RWPE2 (cell line): ENCODE data around the gene SCTR.

Source experiments
- ATAC-seq: fragments of 200-7000 bp; cut with Tn5 transposase; 3 replicates; pipeline ENCODE4 v1.9.1; 2021; ENCODE audit warnings: low read depth
- DNase-seq: peaks from one replicate; pipeline ENCODE4 v3.0.0-alpha.2; 2020; ENCODE audit warnings: low spot score
- H3K27ac ChIP-seq: fragments of 450-650 bp; 2 replicates; pipeline ENCODE4 v1.5.1; 2017; ENCODE audit warnings: mild to moderate bottlenecking; ENCODE audit not compliant: poor library complexity, severe bottlenecking
- H3K27me3 ChIP-seq: fragments of 250-450 bp; sonication (Bioruptor Pico); 2 replicates; pipeline ENCODE4 v1.5.1; 2021; ENCODE audit warnings: mild to moderate bottlenecking, moderate library complexity; ENCODE audit not compliant: insufficient read depth, poor library complexity, severe bottlenecking
- H3K36me3 ChIP-seq: fragments of 250-450 bp; sonication (Bioruptor Pico); 2 replicates; pipeline ENCODE4 v1.5.1; 2020; ENCODE audit warnings: low read depth, mild to moderate bottlenecking, moderate library complexity
- H3K4me1 ChIP-seq: fragments of 250-450 bp; sonication (Bioruptor Pico); 2 replicates; pipeline ENCODE4 v1.5.1; 2021; ENCODE audit warnings: mild to moderate bottlenecking, moderate library complexity; ENCODE audit not compliant: insufficient read depth, poor library complexity, severe bottlenecking
- H3K4me3 ChIP-seq: fragments of 250-450 bp; sonication (Bioruptor Pico); 2 replicates; pipeline ENCODE4 v1.5.1; 2021; ENCODE audit warnings: mild to moderate bottlenecking, moderate library complexity; ENCODE audit not compliant: severe bottlenecking
- H3K9me3 ChIP-seq: fragments of 250-450 bp; sonication (Bioruptor Pico); 2 replicates; pipeline ENCODE4 v1.5.1; 2021; ENCODE audit warnings: mild to moderate bottlenecking, moderate library complexity; ENCODE audit not compliant: severe bottlenecking
- TF ChIP-seq, protein P1 (sequence below): fragments of 450-650 bp; IDR thresholded peaks from one replicate; pipeline ENCODE4 v1.5.1; 2017; ENCODE audit warnings: mild to moderate bottlenecking, moderate library complexity; ENCODE audit not compliant: poor library complexity, severe bottlenecking

The SCTR gene

DNA sequence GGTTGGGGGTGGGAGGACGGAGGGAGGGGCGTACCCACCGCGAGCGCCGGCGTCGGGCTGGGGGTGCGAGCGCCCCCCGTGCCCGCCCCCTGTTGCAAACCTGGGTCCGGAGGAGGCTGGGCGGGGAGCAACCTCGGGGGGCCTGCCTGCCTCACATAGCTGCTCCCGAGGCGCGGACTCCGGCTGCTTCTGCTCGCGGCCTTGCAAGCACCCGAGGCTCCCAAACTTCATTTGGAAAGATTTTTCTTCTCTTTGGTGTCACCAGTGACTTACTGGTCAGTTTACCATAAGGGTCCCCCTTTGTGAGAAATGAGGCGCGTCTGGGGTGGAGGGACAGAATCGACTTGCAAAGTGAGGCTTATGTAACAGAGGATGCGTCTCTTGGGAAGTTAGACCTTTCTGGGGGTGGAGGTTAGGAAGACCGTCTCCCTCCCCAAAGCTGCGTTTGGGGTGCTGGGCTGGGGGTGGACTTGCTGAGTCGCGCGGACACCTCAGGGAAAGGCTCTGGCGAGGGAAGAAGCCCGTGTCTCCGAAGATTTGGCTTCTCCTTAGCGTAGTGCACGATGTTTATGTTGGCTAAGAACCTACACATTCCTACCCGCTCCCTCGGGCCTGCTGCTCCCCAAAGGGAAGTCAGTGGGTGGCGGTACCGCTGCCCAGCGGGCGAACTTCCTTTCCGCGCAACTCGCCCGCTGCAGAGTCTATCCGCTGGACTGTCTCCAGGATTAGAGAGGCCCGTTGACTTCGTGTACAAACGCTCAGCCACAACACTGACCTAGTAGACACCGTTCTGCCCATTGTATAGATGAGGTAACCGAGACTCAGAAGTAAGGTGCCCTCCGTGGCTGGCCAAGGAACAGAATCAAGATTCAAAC lies 92.1 kb downstream of the SCTR start:
- Histone ChIP-seq H3K36me3 (no peaks in the 10 kb centered on the region), H3K4me3 (peak overlapping the region; percentile 33), H3K4me1 (peaks cover 3% of the 10 kb centered on the region), H3K9me3 (no peaks in the 10 kb centered on the region), H3K27ac (no peak overlapping the region), H3K27me3 (no peaks in the 10 kb centered on the region)
- TF ChIP-seq, protein P1, sequence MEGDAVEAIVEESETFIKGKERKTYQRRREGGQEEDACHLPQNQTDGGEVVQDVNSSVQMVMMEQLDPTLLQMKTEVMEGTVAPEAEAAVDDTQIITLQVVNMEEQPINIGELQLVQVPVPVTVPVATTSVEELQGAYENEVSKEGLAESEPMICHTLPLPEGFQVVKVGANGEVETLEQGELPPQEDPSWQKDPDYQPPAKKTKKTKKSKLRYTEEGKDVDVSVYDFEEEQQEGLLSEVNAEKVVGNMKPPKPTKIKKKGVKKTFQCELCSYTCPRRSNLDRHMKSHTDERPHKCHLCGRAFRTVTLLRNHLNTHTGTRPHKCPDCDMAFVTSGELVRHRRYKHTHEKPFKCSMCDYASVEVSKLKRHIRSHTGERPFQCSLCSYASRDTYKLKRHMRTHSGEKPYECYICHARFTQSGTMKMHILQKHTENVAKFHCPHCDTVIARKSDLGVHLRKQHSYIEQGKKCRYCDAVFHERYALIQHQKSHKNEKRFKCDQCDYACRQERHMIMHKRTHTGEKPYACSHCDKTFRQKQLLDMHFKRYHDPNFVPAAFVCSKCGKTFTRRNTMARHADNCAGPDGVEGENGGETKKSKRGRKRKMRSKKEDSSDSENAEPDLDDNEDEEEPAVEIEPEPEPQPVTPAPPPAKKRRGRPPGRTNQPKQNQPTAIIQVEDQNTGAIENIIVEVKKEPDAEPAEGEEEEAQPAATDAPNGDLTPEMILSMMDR, result peak; percentile 15
- DNase-seq, result no peak
- ATAC-seq, result peak; percentile 9; the same call in 1 of the 3 replicates

DNA sequence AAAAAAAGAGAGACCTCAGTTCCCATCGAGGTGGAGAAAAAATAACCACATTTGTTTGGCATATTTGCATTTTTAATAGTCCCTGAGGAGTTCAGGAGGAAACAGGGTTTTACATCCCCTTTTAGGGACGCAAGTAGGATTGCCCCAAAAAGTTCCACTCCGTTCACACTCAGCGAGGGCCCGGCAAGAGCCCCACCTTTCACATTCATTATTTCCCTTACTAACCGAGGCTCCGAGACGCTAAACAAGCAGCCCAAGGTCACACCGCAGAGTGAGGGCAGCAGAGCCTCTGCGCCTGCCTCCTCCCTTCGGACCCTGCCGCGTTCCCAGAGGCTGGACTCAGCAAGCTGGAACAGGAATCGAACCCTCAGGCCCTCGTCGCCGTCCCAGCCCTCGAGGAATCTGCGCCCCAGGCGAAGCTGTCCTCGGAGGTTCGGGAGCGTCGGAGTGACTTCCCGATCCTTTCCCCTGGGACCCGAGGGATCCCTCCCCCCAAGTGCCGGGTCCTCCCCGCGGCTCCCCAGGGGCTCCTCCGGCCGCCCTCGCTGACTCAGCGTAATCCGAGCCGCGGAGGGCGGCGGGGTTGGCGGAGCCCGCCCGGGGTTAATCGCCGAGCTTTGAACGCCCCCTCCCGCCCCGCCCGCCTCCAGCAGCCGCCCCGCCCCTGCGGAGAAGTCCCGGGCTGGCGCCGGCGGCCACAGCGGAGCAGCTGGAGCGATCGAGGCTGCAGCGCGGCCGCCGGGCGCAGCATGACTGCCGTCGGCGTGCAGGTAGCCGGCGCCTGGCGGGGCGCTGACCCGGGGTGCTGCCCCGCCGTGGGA lies 92.9 kb downstream of the SCTR start, which contains the start of gene TMEM37:
Gene TMEM37 (plus strand): TSS at position 700 of the 821 bp plus-strand sequence. CDS start 50 bp downstream, at position 750.
- Histone ChIP-seq H3K36me3 (no peaks in the 10 kb centered on the region), H3K27ac (no peak within 1 kb of the TSS), H3K4me3 (peak within 1 kb of the TSS; percentile 33), H3K4me1 (peaks cover 3% of the 10 kb centered on the region), H3K27me3 (no peaks in the 10 kb centered on the region), H3K9me3 (no peaks in the 10 kb centered on the region)
- ATAC-seq (peak; percentile 83), DNase-seq (no peak)
- TF ChIP-seq, protein P1, result peak; percentile 23

DNA sequence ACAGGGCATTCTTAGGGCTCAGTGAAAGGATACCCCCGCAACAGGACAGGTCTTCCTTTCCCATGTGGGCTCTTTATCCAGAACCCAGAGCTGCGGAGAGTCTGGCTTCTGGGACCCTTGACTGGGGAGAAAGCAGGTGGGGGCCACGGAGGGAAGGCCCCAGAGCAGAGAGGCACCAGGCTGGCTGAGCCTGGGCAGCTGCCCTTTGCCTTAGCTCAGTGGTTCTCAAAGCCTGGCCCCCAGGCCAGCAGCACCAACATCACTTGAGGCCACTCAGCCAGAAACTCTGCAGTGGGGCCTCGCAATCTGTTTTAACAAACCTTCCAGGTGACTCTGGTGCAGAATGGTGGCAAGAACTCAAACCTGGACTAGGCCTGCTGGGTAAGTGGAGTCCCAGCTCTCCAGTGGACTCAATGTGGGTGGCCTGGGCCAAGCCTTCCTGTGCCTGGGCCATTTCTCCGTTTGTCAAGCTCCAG lies 94.2 kb downstream of the SCTR start:
- H3K36me3 ChIP-seq, result no peaks in the 10 kb centered on the region
- H3K27ac ChIP-seq, result no peak overlapping the region
- no peaks in the 10 kb centered on the region for H3K9me3 ChIP-seq
- TF ChIP-seq, protein P1, result no peak
- H3K4me3 ChIP-seq, result no peak overlapping the region
- H3K27me3 ChIP-seq, result no peaks in the 10 kb centered on the region
- peaks cover 3% of the 10 kb centered on the region for H3K4me1 ChIP-seq
- ATAC-seq, result no peak
- no peak for DNase-seq

DNA sequence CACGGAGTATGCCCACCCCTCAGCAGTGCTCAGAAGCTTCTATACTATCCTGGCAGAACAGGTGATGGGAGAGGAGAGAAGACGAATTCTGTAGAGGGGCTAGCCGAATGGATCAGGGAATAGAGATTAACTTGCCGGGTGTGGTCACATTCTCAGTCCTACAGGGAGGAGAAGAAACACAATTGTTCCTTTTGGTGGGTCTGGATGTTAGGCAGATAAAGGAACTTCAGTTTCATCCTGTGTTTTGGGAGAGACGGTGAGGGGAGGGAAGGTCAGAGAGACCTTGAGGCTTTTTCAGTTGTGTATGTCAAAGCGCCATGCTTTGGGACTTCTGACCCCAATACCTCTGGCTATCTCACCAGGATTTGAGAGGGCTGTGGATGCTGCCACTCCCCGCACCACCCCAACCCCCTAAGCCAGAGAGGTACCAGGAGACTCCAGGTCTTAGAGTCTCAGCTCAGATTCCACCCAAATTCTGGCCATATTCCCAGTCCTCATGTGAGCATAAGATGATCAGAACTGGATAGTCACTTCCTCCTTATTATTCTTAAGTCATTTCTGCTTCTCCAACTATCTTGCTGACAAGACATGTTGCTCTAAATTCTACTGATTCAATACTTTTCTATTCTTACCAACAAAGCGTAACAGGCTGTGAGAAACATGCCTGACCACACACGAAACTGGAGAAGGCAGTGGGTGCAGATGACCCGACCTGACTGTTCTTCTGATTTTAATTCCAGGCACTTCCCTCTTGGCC lies 94.9 kb downstream of the SCTR start:
- no peaks in the 10 kb centered on the region for H3K36me3 ChIP-seq
- H3K27me3 ChIP-seq, result no peaks in the 10 kb centered on the region
- H3K27ac ChIP-seq, result no peak overlapping the region

More for the DNA sequence above, 94.9 kb downstream of the SCTR start:
- no peak overlapping the region for H3K4me3 ChIP-seq
- ATAC-seq (no peak), DNase-seq (no peak)
- no peaks in the 10 kb centered on the region for H3K9me3 ChIP-seq
- TF ChIP-seq, protein P1, result no peak
- peaks cover 3% of the 10 kb centered on the region for H3K4me1 ChIP-seq
